ENCODE results near the gene MED6.

Gene MED6, protein sequence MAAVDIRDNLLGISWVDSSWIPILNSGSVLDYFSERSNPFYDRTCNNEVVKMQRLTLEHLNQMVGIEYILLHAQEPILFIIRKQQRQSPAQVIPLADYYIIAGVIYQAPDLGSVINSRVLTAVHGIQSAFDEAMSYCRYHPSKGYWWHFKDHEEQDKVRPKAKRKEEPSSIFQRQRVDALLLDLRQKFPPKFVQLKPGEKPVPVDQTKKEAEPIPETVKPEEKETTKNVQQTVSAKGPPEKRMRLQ

DNA sequence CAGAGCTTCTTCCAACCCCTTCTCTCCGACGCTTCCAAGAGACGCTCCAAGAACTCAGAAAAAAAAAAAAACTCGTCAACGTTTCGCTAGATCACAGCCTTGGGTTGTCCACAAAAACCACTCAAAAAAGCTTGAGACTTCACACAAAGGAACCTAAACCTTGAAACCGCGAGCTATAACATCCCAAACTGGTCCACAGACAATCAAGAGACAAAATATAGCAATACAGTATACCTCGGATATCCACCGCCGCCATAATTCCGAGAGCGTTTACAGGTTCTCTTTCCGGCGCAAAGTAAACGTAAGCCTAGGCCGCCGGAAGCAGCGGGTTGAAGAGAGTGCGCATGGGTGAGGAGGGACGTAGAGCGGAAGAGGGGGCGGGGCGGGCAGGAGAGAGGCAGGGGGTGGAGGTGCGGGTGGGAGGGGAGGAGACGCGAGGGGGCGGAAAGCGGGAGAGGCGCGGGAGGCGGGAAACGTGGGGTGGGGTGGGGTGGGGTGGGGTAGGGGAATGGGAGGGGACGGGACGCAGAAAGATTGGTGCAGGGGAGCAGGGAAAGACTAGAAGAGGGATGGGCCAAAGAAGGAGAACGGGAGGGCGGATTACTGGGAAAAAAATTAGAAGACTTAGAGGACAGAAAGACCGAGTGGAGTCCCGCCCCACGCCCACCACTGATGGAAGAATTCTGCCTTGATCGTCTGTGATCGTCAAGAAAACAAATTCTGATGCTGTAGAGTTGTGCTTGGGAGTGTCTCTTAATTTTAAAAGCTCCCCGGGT is at the start of gene MED6:
Gene MED6 (minus strand): TSS at position 274 of the 776 bp plus-strand sequence. CDS start 18 bp downstream, at position 256.
- peak; percentile 91 for DNase-seq

GRCh38 chr14:70649803-70650202 is 49.3 kb upstream of the MED6 start:
- no peak for DNase-seq

DNA sequence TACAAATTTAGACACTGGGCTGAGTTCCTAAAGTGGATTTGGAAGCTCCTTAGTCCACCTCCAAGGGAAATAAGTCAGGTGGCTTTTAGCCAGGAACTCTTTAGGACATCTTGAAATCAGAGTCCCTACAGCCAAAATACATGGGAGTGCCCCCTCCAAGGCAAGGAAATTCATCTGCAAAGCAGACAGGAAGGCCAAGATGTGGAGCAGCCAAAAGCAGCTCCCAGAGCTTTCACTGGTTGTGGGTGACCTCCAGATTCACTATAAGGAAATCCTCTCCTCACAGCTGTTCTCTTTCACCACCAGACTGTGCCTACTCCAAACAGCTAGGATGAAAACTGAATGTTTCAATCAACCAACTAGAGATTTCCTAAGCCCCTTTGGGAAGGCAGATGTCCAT is 47.9 kb upstream of the MED6 start:
- DNase-seq = no peak

GRCh38 chr14:70646705-70647104 is 46.2 kb upstream of the MED6 start:
- no peak for DNase-seq

DNA sequence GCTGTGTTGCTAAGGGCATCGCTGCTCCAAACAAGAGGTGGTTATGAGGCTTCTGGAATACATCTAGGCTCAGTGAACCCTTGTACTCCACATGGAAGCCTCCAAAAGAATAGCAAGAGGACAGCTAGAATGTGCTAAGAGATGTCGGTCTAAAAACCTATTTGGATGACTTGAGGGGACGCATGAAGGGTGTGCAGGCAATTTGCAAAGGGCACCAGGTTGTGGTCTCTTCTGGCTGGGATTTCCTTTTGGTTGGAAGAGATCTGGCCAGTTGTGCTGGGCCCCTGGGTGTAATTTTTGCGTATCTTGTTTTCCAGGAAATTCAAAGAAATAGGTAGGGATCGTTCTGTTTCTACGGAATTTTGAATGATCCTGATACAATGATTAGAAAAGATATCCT is 45.4 kb upstream of the MED6 start:
- DNase-seq = no peak

GRCh38 chr14:70643967-70644366 is 43.5 kb upstream of the MED6 start:
- no peak for DNase-seq

DNA sequence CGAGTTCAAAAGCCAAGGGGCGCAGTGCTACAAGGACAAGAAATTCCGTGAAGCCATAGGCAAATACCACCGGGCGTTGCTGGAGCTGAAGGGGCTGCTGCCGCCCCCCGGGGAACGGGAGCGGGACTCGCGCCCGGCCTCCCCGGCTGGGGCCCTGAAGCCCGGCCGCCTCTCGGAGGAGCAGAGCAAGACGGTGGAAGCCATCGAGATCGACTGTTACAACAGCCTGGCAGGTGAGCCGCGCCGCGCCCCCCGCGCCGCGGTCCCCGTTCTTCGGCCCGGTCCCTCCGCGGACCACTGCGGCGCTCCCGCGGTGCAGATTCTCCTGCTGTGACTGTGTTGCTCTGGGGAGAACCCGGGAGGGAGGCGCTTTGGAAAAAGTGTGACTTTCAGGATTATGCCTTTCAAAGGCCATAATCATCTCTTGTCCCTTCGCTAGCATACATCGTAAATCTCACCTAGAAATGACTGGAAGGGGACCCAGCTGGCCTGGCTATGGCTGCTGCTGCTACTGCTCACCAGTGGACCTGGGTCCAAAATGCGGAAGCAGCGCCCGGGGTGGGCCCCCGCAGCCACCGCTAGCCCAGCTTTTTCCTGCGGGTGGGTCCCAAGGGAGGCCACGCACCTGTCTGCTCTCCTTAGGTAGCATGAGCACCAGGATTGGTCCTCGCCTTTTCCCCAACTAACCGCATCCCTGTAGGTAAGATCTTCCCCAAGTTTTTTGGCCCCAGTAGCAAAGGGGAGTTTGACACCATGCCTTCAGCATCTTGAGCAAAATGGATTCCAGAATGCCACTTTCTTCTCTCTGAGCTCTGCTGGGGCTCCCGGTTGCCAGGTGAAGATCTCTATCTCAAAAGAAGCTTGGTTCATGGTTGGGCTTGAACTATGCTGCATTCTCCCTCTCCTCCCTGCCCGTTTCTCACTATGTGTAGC is 42.1 kb upstream of the MED6 start:
- no peak for DNase-seq

DNA sequence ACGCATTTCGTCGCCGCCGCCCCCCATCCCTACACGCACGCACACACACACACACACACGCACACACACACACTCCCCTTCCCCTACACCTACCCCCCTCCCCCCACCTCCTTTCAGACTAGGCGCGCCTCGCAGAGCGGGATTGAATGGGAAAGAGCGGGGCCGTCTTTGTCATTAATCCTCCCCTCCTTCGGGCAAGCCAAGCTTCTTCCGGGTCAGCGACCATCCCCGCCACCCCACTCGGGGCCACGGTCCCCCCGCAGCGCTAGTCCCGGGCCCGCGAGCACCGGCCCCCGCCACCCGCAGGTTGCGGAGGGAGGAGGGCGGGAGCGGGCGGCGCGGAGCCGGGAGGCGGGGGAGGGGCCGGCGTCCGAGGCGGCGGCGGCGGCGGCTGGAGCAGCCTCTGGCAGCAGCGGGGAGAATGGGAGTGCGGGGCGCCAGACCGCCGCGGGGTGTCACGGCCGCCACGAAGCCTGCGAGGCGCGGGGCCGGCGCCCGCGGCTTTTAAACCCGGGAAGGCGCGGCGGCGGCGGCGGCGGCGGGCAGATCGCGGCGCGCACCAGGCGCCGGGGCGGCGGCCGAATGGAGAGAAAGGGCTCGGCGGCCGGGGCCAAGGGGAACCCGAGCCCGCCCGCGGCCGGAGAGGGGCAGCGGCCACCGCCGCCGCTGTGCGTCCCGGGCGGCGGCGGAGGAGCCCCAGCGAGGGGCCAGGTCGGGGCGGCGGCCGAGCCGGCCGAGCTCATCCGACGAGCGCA is 41.3 kb upstream of the MED6 start, which contains the start of gene TTC9:
Gene TTC9 (plus strand): TSS at position 369 of the 755 bp plus-strand sequence. CDS start 214 bp downstream, at position 583.
- DNase-seq = no peak

DNA sequence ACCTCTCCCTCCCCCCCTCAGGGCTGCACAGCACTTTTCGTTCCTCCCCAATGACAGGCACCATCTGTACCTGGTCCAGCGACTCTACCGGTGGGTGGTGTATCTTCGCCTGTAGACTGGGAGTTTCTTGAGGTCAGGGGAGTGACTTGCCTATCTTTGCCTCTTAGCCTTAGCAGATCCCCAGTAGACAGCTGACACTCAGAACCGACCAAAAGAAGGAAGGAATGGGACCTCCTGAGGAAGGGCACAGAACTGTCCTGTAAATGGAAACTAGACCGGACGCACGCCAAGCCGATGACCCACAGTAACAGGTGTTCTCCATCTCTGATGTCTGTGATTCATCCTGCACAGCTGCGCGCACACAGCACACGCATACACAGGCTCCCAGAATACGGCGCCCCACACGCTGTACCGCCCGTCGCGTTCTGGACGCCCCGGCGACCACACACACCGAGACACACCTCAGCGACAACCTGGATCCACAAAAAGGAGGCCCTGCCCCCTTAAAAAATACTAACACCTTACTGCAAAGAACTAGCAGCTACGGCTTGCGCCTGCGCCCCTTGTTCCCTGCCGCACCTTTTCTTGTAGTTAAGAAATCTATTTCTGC is 40.6 kb upstream of the MED6 start:
- peak; percentile 15 for DNase-seq

DNA sequence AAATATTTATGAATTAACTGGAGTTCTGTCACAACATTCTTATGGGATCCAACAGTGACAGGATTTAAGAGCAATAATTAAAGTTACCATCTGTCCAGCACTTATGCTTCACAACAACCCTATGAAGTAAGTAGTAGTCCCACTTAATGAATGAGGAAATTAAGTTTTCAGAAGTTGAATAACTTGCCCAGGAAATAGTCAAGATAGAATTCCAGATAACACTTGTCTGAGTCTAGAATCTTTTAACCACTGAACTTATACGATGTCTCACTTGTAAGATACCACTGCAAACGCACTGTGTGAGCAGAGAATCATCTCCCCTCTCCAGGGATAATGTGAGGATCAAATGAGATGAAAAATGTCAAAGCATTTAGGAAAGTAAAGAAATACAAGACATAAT is 38.0 kb upstream of the MED6 start:
- DNase-seq = no peak

DNA sequence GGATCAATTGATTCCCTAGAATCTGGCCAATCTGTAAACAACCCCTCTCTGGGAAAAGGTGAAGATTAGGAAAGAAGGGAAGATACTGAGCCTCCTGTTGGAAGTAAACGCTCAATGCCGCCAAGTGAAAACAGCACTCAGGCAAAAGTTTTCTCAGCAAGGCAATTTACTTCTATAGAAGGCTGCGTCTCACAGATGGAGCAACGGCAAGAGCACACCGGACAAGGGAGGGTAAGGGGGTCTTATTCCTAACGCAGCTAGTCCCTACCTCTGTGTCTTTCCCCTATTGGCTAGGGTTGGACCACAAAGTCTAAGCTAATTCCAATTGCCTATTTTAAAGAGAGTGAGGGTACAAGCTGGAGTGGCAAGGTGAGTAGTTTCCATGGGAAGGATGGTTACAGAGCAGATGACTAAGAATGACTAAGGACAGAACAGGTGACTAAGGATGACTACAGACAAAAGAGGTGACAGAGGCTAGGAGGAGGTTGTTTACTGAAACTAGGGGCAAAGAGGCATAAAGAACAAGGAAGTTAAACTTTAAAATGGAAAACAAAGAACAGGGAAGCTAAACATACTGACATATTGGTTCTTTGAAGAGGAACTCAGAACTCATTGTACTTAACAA is 35.6 kb upstream of the MED6 start:
- DNase-seq = no peak

DNA sequence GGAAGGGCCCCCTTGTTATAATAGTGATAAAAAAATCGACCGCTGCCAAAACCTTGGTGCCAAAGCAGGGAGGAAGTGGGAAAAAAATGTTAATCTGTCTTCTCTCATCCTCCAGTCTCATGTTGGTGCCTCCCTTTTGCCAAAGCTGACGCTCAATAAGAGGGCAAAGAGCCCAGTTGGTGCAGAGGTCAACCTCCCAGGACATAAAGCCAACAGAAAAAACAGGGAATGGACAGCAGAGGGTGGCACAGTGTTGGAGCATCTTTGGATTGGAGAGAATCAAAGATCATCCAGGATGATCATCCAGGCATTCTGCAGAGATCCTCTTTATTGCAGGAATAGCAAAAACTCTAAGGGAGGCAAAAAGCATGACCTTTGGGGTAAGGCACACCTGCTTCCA is 31.5 kb upstream of the MED6 start:
- DNase-seq = no peak

- no peak for DNase-seq
These were observed 24.5 kb upstream of the MED6 start for GRCh38 chr14:70624972-70625371.

- peak; percentile 30 for DNase-seq
These were observed 21.8 kb upstream of the MED6 start for GRCh38 chr14:70622111-70622712.

- DNase-seq = no peak
These were observed 19.3 kb upstream of the MED6 start for GRCh38 chr14:70619708-70620107.

- no peak for DNase-seq
These were observed 17.9 kb upstream of the MED6 start for GRCh38 chr14:70618314-70618713.

DNA sequence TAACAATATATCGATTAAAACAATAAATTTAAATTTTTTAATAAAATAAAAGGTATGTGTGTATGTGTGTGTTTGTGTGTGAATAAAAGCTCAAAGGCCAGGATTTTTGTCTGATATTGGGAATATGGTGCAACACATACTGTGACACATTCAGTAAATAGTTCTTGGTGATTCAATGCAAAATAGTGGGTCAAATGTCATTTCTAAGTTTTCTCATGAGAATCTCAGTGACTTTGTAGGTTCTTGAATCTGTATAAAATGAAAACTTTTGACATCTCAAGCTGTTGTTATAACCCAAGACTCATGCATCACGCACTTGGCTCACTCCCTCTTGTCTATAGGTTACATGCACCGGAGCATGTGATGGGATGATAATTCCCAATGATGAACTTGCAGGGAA is 16.2 kb upstream of the MED6 start:
- DNase-seq = no peak

DNA sequence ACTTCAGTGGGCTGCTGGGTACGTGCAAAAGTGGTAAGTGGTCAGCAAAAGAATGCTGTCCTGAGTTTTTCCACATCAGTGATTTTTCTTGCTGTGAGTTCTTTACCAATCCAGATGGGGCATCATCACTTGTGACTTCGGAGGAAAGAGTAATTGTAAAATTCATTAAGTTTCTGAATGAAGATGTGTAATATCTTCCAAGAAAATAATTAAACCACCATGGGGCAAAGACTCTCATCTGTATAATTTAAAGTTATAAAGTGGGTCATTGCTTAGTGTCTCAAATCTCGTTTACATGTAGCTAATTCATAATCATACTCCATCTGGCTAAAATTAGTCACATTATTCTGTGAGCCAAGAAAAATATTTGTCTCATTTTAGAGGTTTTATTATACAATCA is 10.8 kb upstream of the MED6 start:
- DNase-seq = no peak

GRCh38 chr14:70602254-70602653 is 1.8 kb upstream of the MED6 start:
- no peak for DNase-seq

DNA sequence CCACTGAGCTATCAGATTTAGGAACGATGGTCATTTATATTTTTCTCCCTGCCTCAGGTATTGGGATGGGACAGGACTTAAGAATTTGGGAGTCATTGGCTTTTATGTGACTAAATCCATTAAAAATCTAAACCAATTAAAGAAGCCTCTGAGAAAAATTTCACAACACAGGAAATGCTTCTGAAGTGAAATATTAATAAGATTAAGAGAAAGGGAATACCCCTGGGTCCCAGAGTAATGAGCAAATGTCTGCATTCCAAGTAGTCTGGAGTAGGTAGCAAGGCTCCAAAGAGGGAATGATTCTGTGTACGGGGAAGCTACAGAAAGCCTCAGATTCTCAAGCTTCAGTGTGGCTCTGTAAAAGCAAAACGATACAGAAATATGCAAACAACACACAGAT is 707 bp upstream of the MED6 start:
- no peak for DNase-seq

GRCh38 chr14:70599345-70599744 is 1.1 kb downstream of the MED6 start:
- DNase-seq = no peak

All from NCI-H748 treated with DMSO at 0.1 percent for 48 hours (cell line).